Measurements from ENCODE around the gene LCAT. TPM values are rescaled to one million over a fixed set of nuclear protein-coding genes. Genes with fewer than 3 reads are reported as not detected.
A peak's percentile ranks its signal among the peaks of the same experiment; 100 is the strongest.
"Not testable (repeated sequence)": the region's sequence is repeated elsewhere in the genome, so short reads cannot be mapped to it uniquely, and the experiment has no call there.

Gene LCAT
- total RNA-seq, 2 experiments from 2014 or later, result 10.1 to 10.7 TPM

DNA sequence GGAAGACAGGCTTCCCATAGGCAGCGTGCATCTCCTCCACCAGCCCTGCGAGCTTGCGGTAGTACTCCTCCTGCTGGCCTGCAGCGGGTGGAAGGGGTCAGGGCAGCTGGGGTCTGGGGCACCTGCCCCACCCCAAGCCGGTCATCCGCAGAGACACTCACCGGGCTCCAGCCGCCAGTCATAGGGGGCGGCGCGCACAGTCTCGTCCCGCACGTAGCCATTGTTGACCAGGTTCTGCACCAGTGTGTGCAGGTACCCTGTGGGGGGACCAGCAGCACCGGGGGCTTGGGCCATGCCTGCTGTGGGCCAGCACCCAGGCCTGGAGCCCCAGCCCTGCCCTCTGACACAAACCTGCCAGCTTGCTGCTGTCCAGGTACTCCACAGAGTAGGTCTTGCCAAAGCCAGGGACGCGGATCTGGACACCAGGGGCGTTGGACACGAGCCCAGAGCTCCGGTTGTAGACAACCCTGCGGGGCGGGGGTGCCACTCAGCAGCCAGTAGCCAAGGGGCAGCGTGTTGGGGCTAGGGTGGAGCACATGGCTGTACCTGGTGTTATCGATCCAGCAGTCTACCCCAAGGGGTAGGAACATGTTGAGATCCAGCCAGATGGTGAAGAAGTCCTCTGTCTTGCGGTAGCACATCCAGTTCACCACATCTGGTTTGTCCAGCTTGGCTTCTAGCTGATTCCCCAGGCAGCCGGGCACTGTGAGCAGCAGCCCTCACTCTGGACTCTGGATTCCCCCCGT is 1.2 kb downstream of the LCAT start:
- intact Hi-C loops (cut with micrococcal nuclease), result no loop called here

DNA sequence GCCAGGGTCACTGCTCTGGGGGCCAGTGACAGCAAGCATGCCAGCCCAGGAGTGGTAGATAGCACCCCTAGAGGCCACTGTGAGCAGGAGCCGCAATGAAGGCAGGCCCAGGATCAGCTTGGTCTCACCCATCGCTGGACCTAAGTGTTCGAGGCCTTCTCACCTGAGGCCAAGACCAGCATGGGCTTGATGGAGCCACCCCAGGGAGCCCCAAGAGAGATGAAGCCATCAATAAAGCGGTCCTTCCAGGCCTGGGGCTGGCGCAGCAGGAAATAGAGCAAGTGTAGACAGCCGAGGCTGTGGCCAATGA is 1.8 kb downstream of the LCAT start:
- DNase-seq, result peak; percentile 50
- Mint-ChIP-seq H3K27ac (no peak overlapping the region), H3K9me3 (no peaks in the 10 kb centered on the region), H3K27me3 (no peaks in the 10 kb centered on the region), H3K4me1 (ENCODE audit: low read depth) (peaks cover 27% of the 10 kb centered on the region), H3K36me3 (peaks cover 1% of the 10 kb centered on the region), H3K4me3 (no peak overlapping the region)
- ChIA-PET POLR2A (interaction anchor here (1.0 kb wide), 1 partner anchor 11 kb away, joined by 4 read pairs; no protein-coding TSS in a partner anchor), CTCF (interaction anchor here (0.7 to 4.5 kb wide), 14 partner anchors 9 to 255 kb away, joined by 3 to 22 read pairs (median 4); partner anchors contain the start of gene NRN1L)
- intact Hi-C loops (cut with micrococcal nuclease), result no loop called here

More for the DNA sequence above, 1.2 kb downstream of the LCAT start:
- H3K27me3 Mint-ChIP-seq, result no peaks in the 10 kb centered on the region
- H3K36me3 Mint-ChIP-seq, result no peaks in the 10 kb centered on the region
- H3K9me3 Mint-ChIP-seq, result no peaks in the 10 kb centered on the region
- ChIA-PET CTCF (interaction anchor here (0.8 to 4.5 kb wide), 12 partner anchors 8 to 127 kb away, joined by 3 to 22 read pairs (median 6); partner anchors contain the start of gene NRN1L), POLR2A (interaction anchor here (1.0 kb wide), 1 partner anchor 10 kb away, joined by 4 read pairs; no protein-coding TSS in a partner anchor)
- peaks cover 23% of the 10 kb centered on the region for H3K4me1 Mint-ChIP-seq (ENCODE audit: low read depth)
- DNase-seq, result no peak
- no peak overlapping the region for H3K27ac Mint-ChIP-seq
- H3K4me3 Mint-ChIP-seq, result no peak overlapping the region

DNA sequence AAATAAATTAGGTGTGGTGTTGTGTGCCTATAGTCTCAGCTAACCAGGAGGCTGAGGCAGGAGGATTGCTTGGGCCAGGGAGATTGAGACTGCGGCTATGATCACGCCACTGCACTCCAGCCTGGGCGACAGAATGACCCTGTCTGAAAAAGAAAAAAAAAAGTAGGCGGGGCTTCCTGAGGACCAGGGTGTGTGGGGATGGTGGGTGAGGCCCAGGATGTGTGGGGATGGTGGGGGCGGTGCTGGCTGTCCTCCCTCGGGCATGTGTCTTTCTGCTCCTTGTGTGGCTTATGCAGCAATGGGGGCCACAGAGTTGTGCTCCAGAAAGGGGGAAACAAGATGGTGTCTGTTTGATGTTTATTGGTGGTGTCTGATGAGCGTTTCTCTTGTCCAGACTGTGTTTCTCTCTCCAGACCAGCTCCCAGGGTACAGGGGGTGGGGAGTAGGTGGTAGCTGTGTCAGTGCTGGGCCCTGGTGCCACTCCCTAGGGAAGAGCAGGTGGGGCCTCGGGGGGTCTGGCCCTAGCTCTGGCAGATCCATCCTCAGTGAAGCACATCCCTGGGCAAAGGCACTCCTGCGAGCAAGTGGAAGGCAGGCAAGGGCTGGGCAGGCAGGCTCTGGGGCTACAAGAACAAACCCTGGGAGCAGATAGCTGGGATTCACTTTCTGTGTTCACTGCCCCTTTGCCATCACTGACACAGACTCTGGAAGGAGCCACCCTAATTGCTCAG is 2.3 kb downstream of the LCAT start:
- no peak overlapping the region for H3K4me3 Mint-ChIP-seq
- H3K27me3 Mint-ChIP-seq, result no peaks in the 10 kb centered on the region
- H3K36me3 Mint-ChIP-seq, result peaks cover 6% of the 10 kb centered on the region
- intact Hi-C loops (cut with micrococcal nuclease), result no loop called here
- DNase-seq, result no peak
- ChIA-PET CTCF (interaction anchor here (0.6 to 4.5 kb wide), 22 partner anchors 9 to 395 kb away, joined by 3 to 22 read pairs (median 4); partner anchors contain the start of genes DDX28, DUS2 and NRN1L), POLR2A (interaction anchor here (1.0 kb wide), 1 partner anchor 11 kb away, joined by 4 read pairs; no protein-coding TSS in a partner anchor)
- no peaks in the 10 kb centered on the region for H3K9me3 Mint-ChIP-seq
- peaks cover 31% of the 10 kb centered on the region for H3K4me1 Mint-ChIP-seq (ENCODE audit: low read depth)
- H3K27ac Mint-ChIP-seq, result peak overlapping the region; percentile 69

DNA sequence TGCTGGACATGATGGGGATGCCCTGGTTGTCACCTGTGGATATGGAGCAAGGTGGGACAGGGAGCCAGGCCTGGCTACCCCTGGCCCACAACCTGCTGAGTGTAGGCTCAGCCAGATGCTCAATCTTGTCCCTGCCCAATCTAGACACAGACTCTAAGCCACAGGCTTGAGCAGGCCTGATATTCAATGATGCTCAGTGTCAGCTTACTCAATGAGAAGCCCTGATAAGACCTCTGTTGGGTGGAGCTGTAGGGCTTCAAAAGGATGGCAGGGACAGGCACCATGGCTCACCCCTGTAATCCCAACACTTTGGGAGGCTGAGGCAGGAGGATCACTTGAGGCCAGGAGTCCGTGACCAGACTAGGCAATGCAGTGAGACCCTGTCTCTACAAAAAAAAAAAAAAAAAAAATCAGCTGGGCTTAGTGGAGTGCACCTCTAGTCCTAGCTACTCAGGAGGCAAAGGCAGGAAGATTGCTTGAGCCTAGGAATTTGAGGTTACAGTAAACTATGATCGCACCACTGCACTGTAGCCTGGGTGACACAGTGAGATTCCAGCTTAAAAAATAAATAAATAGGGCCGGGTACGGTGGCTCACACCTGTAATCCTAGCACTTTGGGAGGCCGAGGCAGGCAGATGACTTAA is 3.4 kb downstream of the LCAT start:
- intact Hi-C loops (cut with micrococcal nuclease), result no loop called here
- ChIA-PET CTCF (interaction anchor here (0.5 to 4.5 kb wide), 15 partner anchors 10 to 394 kb away, joined by 3 to 22 read pairs (median 4); partner anchors contain the start of genes DDX28, DUS2, NFATC3 and NRN1L), POLR2A (no interaction called here)
- Mint-ChIP-seq H3K4me3 (no peak overlapping the region), H3K36me3 (peaks cover 15% of the 10 kb centered on the region), H3K27ac (peak overlapping the region; percentile 62), H3K4me1 (ENCODE audit: low read depth) (peaks cover 31% of the 10 kb centered on the region), H3K9me3 (no peaks in the 10 kb centered on the region), H3K27me3 (no peaks in the 10 kb centered on the region)
- no peak for DNase-seq

DNA sequence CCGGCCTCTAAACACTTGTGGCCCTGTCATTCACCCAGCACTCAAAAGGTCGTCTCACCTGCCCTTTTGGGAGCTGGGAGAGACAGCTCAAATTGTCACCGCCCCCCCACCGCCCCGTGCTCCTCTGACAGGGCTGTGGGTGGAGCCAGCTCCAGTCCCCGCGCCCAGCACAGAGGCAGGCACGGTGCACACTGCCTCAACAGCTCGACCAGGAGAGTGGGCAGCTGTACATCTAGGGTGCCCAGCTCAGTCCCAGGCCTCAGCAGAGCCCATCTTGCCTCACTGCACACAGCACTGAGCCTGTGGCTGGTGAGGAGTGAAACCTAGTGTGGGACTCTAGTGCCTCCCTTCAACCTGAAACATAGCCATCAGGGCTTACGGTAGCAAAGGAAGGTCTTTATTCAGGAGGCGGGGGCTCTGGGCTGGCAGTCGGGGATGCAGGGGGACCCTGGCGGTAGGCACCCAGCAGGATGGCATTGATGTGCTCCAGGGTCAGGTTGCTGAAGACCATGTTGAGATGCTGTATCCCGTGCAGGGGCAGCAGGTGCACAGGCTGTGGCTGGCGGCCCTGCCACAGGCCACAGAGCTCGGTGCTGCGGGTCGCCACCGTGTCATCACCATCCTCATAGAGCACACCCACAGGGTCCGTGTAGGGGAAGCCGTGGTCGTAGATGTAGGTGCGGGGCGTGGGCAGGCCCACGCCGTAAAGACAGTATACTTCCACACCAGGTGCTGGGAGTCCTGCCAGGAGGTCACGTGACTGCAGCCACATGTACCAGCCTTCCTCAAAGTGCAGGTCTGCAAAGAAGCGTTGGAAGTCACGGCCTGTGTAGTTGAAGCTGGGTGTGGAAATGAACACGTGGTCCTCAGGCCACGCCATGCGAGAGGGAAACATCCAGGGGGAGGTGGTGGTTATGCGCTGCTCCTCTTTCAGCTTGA is 4.1 kb downstream of the LCAT start:
- no peaks in the 10 kb centered on the region for H3K27me3 Mint-ChIP-seq
- ChIA-PET POLR2A (no interaction called here), CTCF (interaction anchor here (0.5 to 4.5 kb wide), 8 partner anchors 10 to 145 kb away, joined by 3 to 22 read pairs (median 6); partner anchors contain the start of genes DDX28, DUS2, NFATC3 and NRN1L)
- H3K36me3 Mint-ChIP-seq, result peaks cover 23% of the 10 kb centered on the region
- H3K4me3 Mint-ChIP-seq, result no peak overlapping the region
- intact Hi-C loops (cut with micrococcal nuclease), result loop anchor here (5.0 kb wide), 3 partner anchors 43 to 132 kb away; partner anchors contain the start of genes DPEP2, DPEP3, RANBP10 and TSNAXIP1
- H3K4me1 Mint-ChIP-seq (ENCODE audit: low read depth), result peaks cover 39% of the 10 kb centered on the region
- peak overlapping the region; percentile 62 for H3K27ac Mint-ChIP-seq
- H3K9me3 Mint-ChIP-seq, result no peaks in the 10 kb centered on the region
- DNase-seq, result peak; percentile 66

DNA sequence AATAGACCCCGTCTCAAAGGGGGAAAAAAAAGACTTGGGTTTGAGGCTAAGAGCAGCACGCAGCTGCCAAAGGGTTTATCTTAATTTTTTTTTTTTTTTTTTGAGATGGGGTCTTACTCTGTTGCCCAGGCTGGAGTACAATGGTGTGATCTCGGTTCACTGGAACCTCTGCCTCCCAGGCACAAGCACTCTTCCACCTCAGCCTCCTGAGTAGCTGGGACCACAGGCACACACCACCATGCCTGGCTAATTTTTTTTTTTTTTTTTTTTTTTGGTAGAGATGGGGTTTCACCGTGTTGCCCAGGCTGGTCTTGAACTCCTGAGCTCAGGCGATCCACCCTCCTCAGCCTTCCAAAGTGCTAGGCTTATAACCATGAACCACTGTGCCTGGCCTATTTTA is 6.2 kb downstream of the LCAT start:
- Mint-ChIP-seq H3K36me3 (peaks cover 35% of the 10 kb centered on the region), H3K27ac (peak overlapping the region; percentile 99), H3K4me3 (peak overlapping the region; percentile 100), H3K4me1 (ENCODE audit: low read depth) (peaks cover 49% of the 10 kb centered on the region)
- DNase-seq, H3K27me3 Mint-ChIP-seq, H3K9me3 Mint-ChIP-seq: not testable (repeated sequence)
- ChIA-PET POLR2A (interaction anchor here (1.7 kb wide), 1 partner anchor 9 kb away, joined by 3 read pairs; no protein-coding TSS in a partner anchor), CTCF (interaction anchor here (1.0 to 3.2 kb wide), 4 partner anchors 9 to 121 kb away, joined by 3 to 14 read pairs (median 4); partner anchors contain the start of gene NRN1L)
- intact Hi-C loops (cut with micrococcal nuclease), result loop anchor here (2.0 to 5.0 kb wide), 6 partner anchors 45 to 147 kb away; partner anchors contain the start of genes DDX28, DPEP2, DPEP3 and DUS2

DNA sequence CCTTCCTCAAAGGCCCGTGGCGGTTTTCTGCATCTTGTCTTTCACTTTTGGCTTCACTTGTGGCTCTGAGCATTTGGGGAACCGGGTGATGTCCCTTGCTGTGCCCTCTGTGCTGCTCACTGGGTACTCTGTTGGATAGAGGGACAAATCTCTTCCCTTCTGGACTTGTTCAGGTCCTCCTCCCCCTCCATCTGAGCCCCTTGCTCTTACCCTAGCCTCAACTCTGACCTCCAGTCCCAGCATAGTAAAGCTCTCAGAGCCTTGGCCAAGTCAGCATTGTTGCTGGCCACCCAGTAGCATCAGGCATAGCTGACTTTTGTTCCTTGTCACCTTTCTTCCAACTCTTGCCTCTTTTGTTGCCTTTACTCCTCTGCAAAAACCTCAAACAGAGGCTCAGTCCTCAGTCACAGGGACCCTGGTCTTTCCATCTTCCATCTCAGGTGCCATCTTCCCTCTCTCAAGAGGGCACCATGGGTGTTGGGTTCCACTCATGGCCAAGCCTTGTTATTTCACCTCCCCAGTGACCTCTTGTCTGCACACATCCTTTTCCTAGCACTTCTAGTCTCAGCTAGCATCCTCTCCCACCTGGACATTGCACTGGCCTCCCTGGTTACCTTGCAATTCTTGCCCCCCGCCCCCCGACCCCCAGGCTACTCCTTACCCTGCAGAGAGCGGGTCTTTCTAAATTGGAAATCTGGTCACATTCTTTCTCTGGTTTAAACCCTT is 6.9 kb downstream of the LCAT start:
- peaks cover 48% of the 10 kb centered on the region for H3K4me1 Mint-ChIP-seq (ENCODE audit: low read depth)
- no peaks in the 10 kb centered on the region for H3K27me3 Mint-ChIP-seq
- peak overlapping the region; percentile 100 for H3K4me3 Mint-ChIP-seq
- ChIA-PET CTCF (interaction anchor here (0.6 to 3.2 kb wide), 7 partner anchors 9 to 293 kb away, joined by 3 to 14 read pairs (median 4); partner anchors contain the start of genes NRN1L and PSKH1), POLR2A (interaction anchor here (0.9 to 2.5 kb wide), 10 partner anchors 9 to 218 kb away, joined by 3 to 19 read pairs (median 6); partner anchors contain the start of genes DDX28, DUS2, GFOD2 and NFATC3)
- DNase-seq, result peak; percentile 88
- H3K9me3 Mint-ChIP-seq, result no peaks in the 10 kb centered on the region
- intact Hi-C loops (cut with micrococcal nuclease), result loop anchor here (1.0 to 5.0 kb wide), 7 partner anchors 31 to 148 kb away; partner anchors contain the start of genes DDX28, DPEP2, DPEP3 and DUS2
- H3K27ac Mint-ChIP-seq, result peak overlapping the region; percentile 99
- H3K36me3 Mint-ChIP-seq, result peaks cover 40% of the 10 kb centered on the region

DNA sequence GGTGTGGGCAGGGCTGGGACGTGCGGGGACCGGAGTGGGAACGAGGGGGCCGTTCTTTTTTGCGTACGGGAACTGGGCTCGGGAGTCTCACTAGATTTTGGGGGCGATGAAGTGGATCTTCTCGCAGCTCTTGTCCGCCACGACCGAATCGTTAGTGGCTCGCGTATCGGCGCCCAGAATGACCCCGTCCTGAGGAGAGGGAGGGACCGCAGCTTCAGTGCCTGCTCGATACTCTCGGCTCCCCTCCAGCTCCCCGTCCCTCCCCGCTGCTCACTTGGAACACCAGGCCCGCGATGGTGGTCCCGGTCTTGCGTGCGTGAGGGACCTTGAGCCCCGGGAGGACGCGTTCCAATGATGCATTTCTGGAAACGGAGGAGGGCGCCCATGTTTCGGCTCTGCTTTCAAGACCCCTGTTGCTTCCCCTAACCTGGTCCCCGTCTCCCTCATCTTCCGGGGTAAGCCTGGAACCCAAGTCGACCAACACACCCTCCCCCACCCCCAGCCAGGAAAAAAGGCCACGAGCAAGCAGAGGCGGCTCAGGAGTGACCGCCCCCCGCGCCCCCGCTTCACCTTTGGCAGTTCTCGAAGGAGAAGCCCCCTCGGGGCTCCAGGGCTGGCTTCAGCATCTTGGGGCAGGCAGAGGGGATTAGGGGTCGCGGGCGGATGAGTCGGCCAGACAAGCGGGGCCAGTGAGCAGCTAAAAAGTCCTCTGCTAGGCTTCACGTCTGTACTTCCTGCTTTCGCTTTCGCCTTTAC is 7.6 kb downstream of the LCAT start, which contains the start of gene PSMB10:
Gene PSMB10 (minus strand): TSS at position 727 of the 756 bp plus-strand sequence. CDS start 101 bp downstream, at position 626.
- peak within 1 kb of the TSS; percentile 99 for H3K27ac Mint-ChIP-seq
- H3K4me3 Mint-ChIP-seq, result peak within 1 kb of the TSS; percentile 100
- DNase-seq, result no peak
- H3K36me3 Mint-ChIP-seq, result peaks cover 40% of the 10 kb centered on the region
- intact Hi-C loops (cut with micrococcal nuclease), result loop anchor here (1.0 to 5.0 kb wide), 7 partner anchors 32 to 148 kb away; partner anchors contain the start of genes DDX28, DPEP2, DPEP3 and DUS2
- ChIA-PET CTCF (interaction anchor here (0.6 to 3.2 kb wide), 11 partner anchors 8 to 415 kb away, joined by 3 to 14 read pairs (median 4); partner anchors contain the start of genes NRN1L and PSKH1), POLR2A (interaction anchor here (0.9 to 2.5 kb wide), 16 partner anchors 10 to 456 kb away, joined by 3 to 19 read pairs (median 6); partner anchors contain the start of genes ATP6V0D1, DDX28, DPEP2 and DUS2)
- peaks cover 42% of the 10 kb centered on the region for H3K4me1 Mint-ChIP-seq (ENCODE audit: low read depth)
- no peaks in the 10 kb centered on the region for H3K27me3 Mint-ChIP-seq
- no peaks in the 10 kb centered on the region for H3K9me3 Mint-ChIP-seq

DNA sequence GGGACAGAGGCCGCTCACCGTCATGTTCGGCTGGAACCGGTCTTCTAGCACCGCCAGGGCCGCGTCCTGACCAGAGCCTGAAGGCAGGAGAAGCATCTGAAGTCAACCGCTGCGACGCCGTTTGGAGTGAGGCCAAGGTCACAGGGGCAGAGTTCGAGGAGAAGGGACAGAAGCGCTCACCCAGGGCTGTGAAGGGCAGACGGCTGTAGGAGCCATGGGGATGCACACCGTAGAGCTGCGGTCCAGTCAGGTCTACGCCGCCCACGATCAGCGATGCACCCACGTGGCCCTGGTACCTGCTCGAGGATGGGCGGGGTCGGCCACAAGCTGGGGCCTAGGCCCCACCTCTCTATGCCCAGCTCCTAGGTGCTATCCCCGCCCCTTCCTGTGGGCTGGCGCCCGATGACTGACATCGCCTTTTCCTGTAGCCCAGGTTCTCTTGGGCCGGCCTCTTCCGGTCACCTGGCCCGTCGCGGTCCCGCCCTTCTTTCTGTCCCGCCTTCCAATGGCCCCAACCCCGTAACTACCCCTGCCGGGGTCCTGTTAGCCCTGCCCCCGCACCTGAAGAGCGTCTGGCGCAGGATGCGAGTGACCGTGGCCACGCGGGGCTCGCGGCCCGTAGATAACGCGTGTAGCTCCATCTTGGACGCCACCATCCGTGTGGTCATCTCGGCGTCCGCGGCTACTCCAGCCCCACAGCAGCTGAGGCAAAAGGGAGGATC is 8.4 kb downstream of the LCAT start:
- H3K4me3 Mint-ChIP-seq, result peak overlapping the region; percentile 100
- peaks cover 41% of the 10 kb centered on the region for H3K4me1 Mint-ChIP-seq (ENCODE audit: low read depth)
- no peaks in the 10 kb centered on the region for H3K9me3 Mint-ChIP-seq
- H3K27ac Mint-ChIP-seq, result peak overlapping the region; percentile 99
- DNase-seq, result peak; percentile 98
- ChIA-PET CTCF (interaction anchor here (0.6 to 3.2 kb wide), 9 partner anchors 31 to 414 kb away, joined by 3 to 14 read pairs (median 3); partner anchors contain the start of gene PSKH1), POLR2A (interaction anchor here (0.6 to 2.5 kb wide), 16 partner anchors 10 to 455 kb away, joined by 3 to 19 read pairs (median 4); partner anchors contain the start of genes ATP6V0D1, DDX28, DPEP2 and DUS2)
- H3K27me3 Mint-ChIP-seq, result no peaks in the 10 kb centered on the region
- H3K36me3 Mint-ChIP-seq, result peaks cover 40% of the 10 kb centered on the region
- intact Hi-C loops (cut with micrococcal nuclease), result loop anchor here (1.0 to 5.0 kb wide), 12 partner anchors 17 to 275 kb away; partner anchors contain the start of genes ACD, DDX28, DPEP2 and DPEP3
